ENCODE data around the gene GATD1. TPM values are rescaled to one million over a fixed set of nuclear protein-coding genes. Genes with fewer than 3 reads are reported as not detected.

GATD1 gene
- total RNA-seq, 1 experiment from 2014 or later = 91.5 TPM

DNA sequence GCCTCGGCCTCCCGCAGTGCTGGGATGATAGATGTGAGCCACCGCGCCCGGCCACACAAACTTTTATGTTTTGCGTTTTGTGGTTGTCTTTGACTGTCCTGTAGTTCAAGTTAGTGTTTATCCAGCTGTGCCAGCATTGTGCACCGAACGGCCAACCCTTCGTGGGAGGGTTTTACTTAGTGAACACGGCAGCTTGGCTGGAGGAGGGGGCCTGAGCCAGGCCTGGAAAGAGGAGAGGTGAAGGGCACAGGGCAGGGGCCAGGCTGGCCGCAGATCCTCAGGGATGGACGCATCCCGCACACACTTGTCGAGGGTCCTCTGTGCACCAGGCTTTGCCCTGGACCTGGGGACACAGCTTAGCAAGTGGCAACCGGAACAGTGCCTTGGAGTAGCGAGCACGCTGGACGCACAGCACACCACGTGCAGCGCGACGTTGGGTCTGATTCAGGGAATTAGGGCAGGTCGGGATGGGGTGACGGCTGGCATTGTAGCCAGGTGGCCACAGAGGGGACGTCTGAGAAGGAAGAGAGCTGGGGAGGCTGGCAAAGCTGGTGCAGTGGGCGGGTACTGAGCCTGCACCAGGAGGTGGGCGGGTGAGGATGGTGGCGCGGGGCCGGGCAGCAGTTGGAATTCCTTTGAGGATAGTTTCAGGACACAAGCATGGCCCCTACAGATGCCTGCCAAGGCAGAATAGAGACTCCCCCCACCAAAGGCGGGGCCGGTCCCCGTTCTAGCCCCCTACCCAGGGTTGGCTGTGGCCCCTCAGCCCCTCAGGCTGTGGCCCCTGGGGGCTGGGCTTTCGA, 57.9 kb downstream of the GATD1 start:
- Histone ChIP-seq H3K27me3 (replicated peaks; ENCODE audit: control insufficient read depth, insufficient read depth, low read length) (no peaks in the 10 kb centered on the region), H3K36me3 (ENCODE audit: control insufficient read depth, insufficient read depth, low read length) (peaks cover 7% of the 10 kb centered on the region), H3K9me3 (no peaks in the 10 kb centered on the region), H3K4me3 (ENCODE audit: low read depth, low read length) (no peak overlapping the region), H3K4me1 (peaks cover 7% of the 10 kb centered on the region; the same call in 1 of the 2 replicates)
- Mint-ChIP-seq H3K4me1 (ENCODE audit: low read depth, unreplicated experiment) (peaks cover 11% of the 10 kb centered on the region), H3K27ac (ENCODE audit: unreplicated experiment) (peak overlapping the region; percentile 79), H3K27me3 (ENCODE audit: insufficient read depth, unreplicated experiment) (no peaks in the 10 kb centered on the region), H3K36me3 (ENCODE audit: insufficient read depth, unreplicated experiment) (peaks cover 79% of the 10 kb centered on the region), H3K9me3 (ENCODE audit: unreplicated experiment) (no peaks in the 10 kb centered on the region), H3K4me3 (ENCODE audit: unreplicated experiment) (no peak overlapping the region)
- no peak for TF ChIP-seq CTCF (IDR thresholded peaks at IDR 0.05; ENCODE audit: insufficient read depth in 1 of 2, low read depth in 1 of 2, low read length in 1 of 2, severe bottlenecking in 1 of 2, unreplicated experiment in 1 of 2)
- ChIA-PET CTCF (no interaction called here), POLR2A (interaction anchor here (0.7 to 0.9 kb wide), 2 partner anchors 13 to 25 kb away, joined by 3 to 5 read pairs; no protein-coding TSS in a partner anchor)
- BruUV-seq (replicated peaks) = no TSS peak
- DNase-seq = no peak
- intact Hi-C loops (cut with micrococcal nuclease; ENCODE audit: unreplicated experiment) = loop anchor here (10.0 kb wide), 1 partner anchor 165 kb away; no protein-coding TSS in a partner anchor

Other genes with a start within 250 kb of the GATD1 start
- gene HRAS, start 241.9 kb downstream of the GATD1 start, total RNA-seq (2022) = 60.2 and 69.0 TPM in 2 replicates
- 4.3 and 4.4 TPM in 2 replicates for gene LRRC56, start 240.0 kb downstream of the GATD1 start, total RNA-seq (2022)
- gene LMNTD2, start 216.7 kb downstream of the GATD1 start, total RNA-seq (2022) = 11.9 and 13.8 TPM in 2 replicates
- 61.1 and 65.5 TPM in 2 replicates for gene RASSF7, start 216.5 kb downstream of the GATD1 start, total RNA-seq (2022)
- gene PHRF1, start 201.0 kb downstream of the GATD1 start, total RNA-seq (2022) = 43.9 and 46.8 TPM in 2 replicates
- gene IRF7, start 161.5 kb downstream of the GATD1 start, total RNA-seq (2022) = 27.2 and 31.2 TPM in 2 replicates
- gene CDHR5, start 152.5 kb downstream of the GATD1 start, total RNA-seq (2022) = 30.2 and 42.0 TPM in 2 replicates
- not detected in 2 replicates for gene SCT, start 150.3 kb downstream of the GATD1 start, total RNA-seq (2022)
- 1.0 and 1.1 TPM in 2 replicates for gene DRD4, start 140.2 kb downstream of the GATD1 start, total RNA-seq (2022)
- gene DEAF1, start 82.3 kb downstream of the GATD1 start, total RNA-seq (2022) = 50.6 and 56.6 TPM in 2 replicates
- gene TMEM80, start 81.7 kb downstream of the GATD1 start, total RNA-seq (2022) = 70.3 and 74.7 TPM in 2 replicates
- 203 and 224 TPM in 2 replicates for gene EPS8L2, start 71.3 kb downstream of the GATD1 start, total RNA-seq (2022)
- 293 and 300 TPM in 2 replicates for gene TALDO1, start 30.0 kb downstream of the GATD1 start, total RNA-seq (2022)
- not detected in 2 replicates for gene CEND1, start 12.6 kb upstream of the GATD1 start, total RNA-seq (2022)
- 31.8 and 37.6 TPM in 2 replicates for gene SLC25A22, start 20.8 kb upstream of the GATD1 start, total RNA-seq (2022)
- gene PIDD1, start 27.7 kb upstream of the GATD1 start, total RNA-seq (2022) = 21.3 and 25.3 TPM in 2 replicates
- 2,622 and 2,843 TPM in 2 replicates for gene RPLP2, start 32.5 kb upstream of the GATD1 start, total RNA-seq (2022)
- gene PNPLA2, start 41.4 kb upstream of the GATD1 start, total RNA-seq (2022) = 84.7 and 93.6 TPM in 2 replicates
- gene CRACR2B, start 50.4 kb upstream of the GATD1 start, total RNA-seq (2022) = 15.4 and 16.3 TPM in 2 replicates
- gene CD151, start 55.5 kb upstream of the GATD1 start, total RNA-seq (2022) = 268 and 302 TPM in 2 replicates
- 139 and 141 TPM in 2 replicates for gene POLR2L, start 65.0 kb upstream of the GATD1 start, total RNA-seq (2022)
- gene TSPAN4, start 65.4 kb upstream of the GATD1 start, total RNA-seq (2022) = 84.5 and 95.9 TPM in 2 replicates
- 166 and 180 TPM in 2 replicates for gene CHID1, start 133.3 kb upstream of the GATD1 start, total RNA-seq (2022)
- gene AP2A2, start 148.4 kb upstream of the GATD1 start, total RNA-seq (2022) = 122 and 130 TPM in 2 replicates

All from Caco-2 (cell line).